Astrocyte (in vitro differentiated cells and primary cell): Measurements from ENCODE around the gene CCNI2. TPM values are rescaled to one million over a fixed set of nuclear protein-coding genes. Genes with fewer than 3 reads are reported as not detected.

Experiments
- DNase-seq: peaks from one replicate; pipeline ENCODE4 v3.0.0-alpha.2; 2010; ENCODE audit warnings: low read depth
- FAIRE-seq: peaks from 2 replicates; lab custom pipeline; 2011; peaks lifted over from hg19 to GRCh38; lab: Jason Lieb, UNC
- H2AFZ ChIP-seq: 2 replicates; pipeline ENCODE4 v1.6.0; 2012; ENCODE audit warnings: low read depth, low read length, inconsistent platforms
- H3K27ac ChIP-seq: 2 replicates; pipeline ENCODE4 v1.5.1; 2011; ENCODE audit warnings: low read depth, low read length, inconsistent platforms
- H3K27me3 ChIP-seq: 2 replicates; pipeline ENCODE4 v1.6.0; 2011; ENCODE audit warnings: low read length, inconsistent platforms; ENCODE audit not compliant: insufficient read depth
- H3K36me3 ChIP-seq: 2 replicates; pipeline ENCODE4 v1.5.1; 2011; ENCODE audit warnings: low read length, inconsistent platforms; ENCODE audit not compliant: insufficient read depth
- H3K4me1 ChIP-seq: 2 replicates; pipeline ENCODE4 v1.5.1; 2011; ENCODE audit warnings: low read length, inconsistent platforms; ENCODE audit not compliant: insufficient read depth
- H3K4me2 ChIP-seq: 2 replicates; pipeline ENCODE4 v1.6.0; 2012; ENCODE audit warnings: low read length, inconsistent platforms
- H3K4me3 ChIP-seq: 2 replicates; pipeline ENCODE4 v1.5.1; 2011; ENCODE audit warnings: low read depth, mild to moderate bottlenecking, low read length, inconsistent platforms; ENCODE audit not compliant: insufficient read depth
- H3K79me2 ChIP-seq: 2 replicates; pipeline ENCODE4 v1.6.0; 2012; ENCODE audit warnings: mild to moderate bottlenecking, low read length, inconsistent platforms; ENCODE audit not compliant: insufficient read depth
- H3K9ac ChIP-seq: 2 replicates; pipeline ENCODE4 v1.6.0; 2012; ENCODE audit warnings: mild to moderate bottlenecking, low read length, inconsistent platforms
- H3K9me3 ChIP-seq: 2 replicates; pipeline ENCODE4 v1.5.1; 2012; ENCODE audit warnings: low read depth, mild to moderate bottlenecking, low read length, inconsistent platforms; ENCODE audit not compliant: insufficient read depth
- H4K20me1 ChIP-seq: 2 replicates; pipeline ENCODE4 v1.6.0; 2012; ENCODE audit warnings: low read length, inconsistent platforms; ENCODE audit not compliant: insufficient read depth
- H3K27ac Mint-ChIP-seq: one replicate; pipeline ENCODE4 v1.8.0; 2021; ENCODE audit warnings: mild to moderate bottlenecking, mixed read lengths; ENCODE audit not compliant: unreplicated experiment
- H3K27me3 Mint-ChIP-seq: one replicate; pipeline ENCODE4 v1.8.0; 2021; ENCODE audit warnings: low read depth, mixed read lengths; ENCODE audit not compliant: unreplicated experiment
- H3K36me3 Mint-ChIP-seq: one replicate; pipeline ENCODE4 v1.8.0; 2021; ENCODE audit warnings: low read depth, mixed read lengths; ENCODE audit not compliant: unreplicated experiment
- H3K4me1 Mint-ChIP-seq: one replicate; pipeline ENCODE4 v1.8.0; 2021; ENCODE audit warnings: low read depth, mixed read lengths; ENCODE audit not compliant: unreplicated experiment
- H3K4me3 Mint-ChIP-seq: one replicate; pipeline ENCODE4 v1.8.0; 2021; ENCODE audit warnings: mild to moderate bottlenecking, moderate library complexity, mixed read lengths; ENCODE audit not compliant: unreplicated experiment
- H3K9me3 Mint-ChIP-seq: one replicate; pipeline ENCODE4 v1.8.0; 2021; ENCODE audit warnings: mild to moderate bottlenecking, mixed read lengths; ENCODE audit not compliant: unreplicated experiment
- EZH2 ChIP-seq: IDR thresholded peaks from 2 replicates; pipeline ENCODE4 v1.6.1; 2012; ENCODE audit warnings: mild to moderate bottlenecking, low read length, inconsistent platforms; ENCODE audit not compliant: insufficient read depth
- total RNA-seq: library from RNA; stranded (reverse); gene quantifications from 2 replicates; pipeline ENCODE4 v1.2.1, GENCODE V29; 2021
- TF ChIP-seq, protein P1 (sequence below): IDR thresholded peaks from 2 replicates; pipeline ENCODE4 v1.5.1; 2011; ENCODE audit warnings: low read depth, mild to moderate bottlenecking, inconsistent platforms, low read length, moderate library complexity; ENCODE audit not compliant: insufficient read depth

Gene CCNI2
- total RNA-seq, 1 donor from 2014 or later = 0.16 TPM

DNA sequence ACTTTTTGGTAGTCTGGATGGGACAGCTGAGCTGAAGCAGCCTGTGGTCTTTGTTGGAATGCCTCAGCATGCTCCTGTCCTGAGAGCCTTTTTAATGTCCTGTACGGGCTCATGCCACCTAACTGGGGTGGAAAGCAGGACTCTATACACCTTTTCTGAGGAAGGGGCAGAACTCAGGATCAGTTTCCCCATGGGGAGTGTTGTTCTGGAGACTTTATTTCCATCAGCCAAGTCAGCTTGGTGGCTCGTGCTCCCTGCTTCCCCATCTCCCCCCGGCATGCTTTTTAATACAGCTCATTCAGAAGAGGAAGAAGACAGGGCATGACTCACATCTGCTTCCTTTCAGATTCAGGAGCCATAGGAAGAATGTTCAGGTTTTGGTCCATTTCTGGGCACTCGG is 34.9 kb downstream of the CCNI2 start:
- Histone ChIP-seq H3K27ac (peak overlapping the region; percentile 39), H3K9ac (peak overlapping the region; percentile 5), H3K9me3 (no peaks in the 10 kb centered on the region), H3K4me1 (peaks cover 24% of the 10 kb centered on the region), H3K4me3 (no peak overlapping the region), H3K79me2 (peaks cover 6% of the 10 kb centered on the region), H4K20me1 (no peaks in the 10 kb centered on the region), H3K27me3 (no peaks in the 10 kb centered on the region), H2AFZ (peak overlapping the region; percentile 78), H3K36me3 (no peaks in the 10 kb centered on the region), H3K4me2 (peak overlapping the region; percentile 57)
- Mint-ChIP-seq H3K36me3 (no peaks in the 10 kb centered on the region), H3K27me3 (no peaks in the 10 kb centered on the region), H3K27ac (peak overlapping the region; percentile 71), H3K4me1 (peaks cover 38% of the 10 kb centered on the region), H3K9me3 (peaks cover 2% of the 10 kb centered on the region), H3K4me3 (no peak overlapping the region)
- DNase-seq = peak; percentile 65
- peak; percentile 47 for FAIRE-seq
- TF ChIP-seq, protein P1, sequence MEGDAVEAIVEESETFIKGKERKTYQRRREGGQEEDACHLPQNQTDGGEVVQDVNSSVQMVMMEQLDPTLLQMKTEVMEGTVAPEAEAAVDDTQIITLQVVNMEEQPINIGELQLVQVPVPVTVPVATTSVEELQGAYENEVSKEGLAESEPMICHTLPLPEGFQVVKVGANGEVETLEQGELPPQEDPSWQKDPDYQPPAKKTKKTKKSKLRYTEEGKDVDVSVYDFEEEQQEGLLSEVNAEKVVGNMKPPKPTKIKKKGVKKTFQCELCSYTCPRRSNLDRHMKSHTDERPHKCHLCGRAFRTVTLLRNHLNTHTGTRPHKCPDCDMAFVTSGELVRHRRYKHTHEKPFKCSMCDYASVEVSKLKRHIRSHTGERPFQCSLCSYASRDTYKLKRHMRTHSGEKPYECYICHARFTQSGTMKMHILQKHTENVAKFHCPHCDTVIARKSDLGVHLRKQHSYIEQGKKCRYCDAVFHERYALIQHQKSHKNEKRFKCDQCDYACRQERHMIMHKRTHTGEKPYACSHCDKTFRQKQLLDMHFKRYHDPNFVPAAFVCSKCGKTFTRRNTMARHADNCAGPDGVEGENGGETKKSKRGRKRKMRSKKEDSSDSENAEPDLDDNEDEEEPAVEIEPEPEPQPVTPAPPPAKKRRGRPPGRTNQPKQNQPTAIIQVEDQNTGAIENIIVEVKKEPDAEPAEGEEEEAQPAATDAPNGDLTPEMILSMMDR = no peak
- TF ChIP-seq EZH2 = no peak

DNA sequence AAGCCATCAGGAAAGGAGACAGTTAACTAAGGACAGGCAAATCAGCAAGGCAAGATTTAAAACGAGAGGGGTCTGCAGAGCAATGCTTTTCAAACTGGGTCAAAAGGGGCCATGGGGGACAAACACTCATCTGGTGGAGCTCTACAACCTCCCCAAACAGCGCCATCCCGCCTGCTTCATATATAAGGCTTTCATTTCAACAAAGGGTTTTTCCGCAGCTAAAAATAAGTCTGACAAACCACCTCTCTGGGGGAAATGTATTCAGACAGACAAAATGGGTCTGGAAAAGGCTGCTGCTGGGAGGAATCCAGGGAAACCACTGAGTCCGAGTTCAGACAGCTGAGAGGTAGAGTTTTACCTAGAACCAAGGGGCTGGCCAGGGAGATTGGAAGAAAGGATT is 38.1 kb downstream of the CCNI2 start:
- no peaks in the 10 kb centered on the region for H3K27me3 ChIP-seq
- peaks cover 25% of the 10 kb centered on the region for H3K4me1 ChIP-seq
- Mint-ChIP-seq H3K27me3 (no peaks in the 10 kb centered on the region), H3K4me1 (peaks cover 32% of the 10 kb centered on the region), H3K36me3 (no peaks in the 10 kb centered on the region), H3K9me3 (peaks cover 2% of the 10 kb centered on the region), H3K27ac (peak overlapping the region; percentile 90), H3K4me3 (no peak overlapping the region)
- peak overlapping the region; percentile 57 for H2AFZ ChIP-seq
- no peak overlapping the region for H3K9ac ChIP-seq
- H3K4me3 ChIP-seq = no peak overlapping the region
- DNase-seq (peak; percentile 38), FAIRE-seq (no peak)
- H3K9me3 ChIP-seq = no peaks in the 10 kb centered on the region
- peak overlapping the region; percentile 10 for H3K27ac ChIP-seq
- H3K4me2 ChIP-seq = peak overlapping the region; percentile 64
- H3K36me3 ChIP-seq = no peaks in the 10 kb centered on the region
- H3K79me2 ChIP-seq = no peaks in the 10 kb centered on the region
- TF ChIP-seq EZH2 = no peak
- TF ChIP-seq, protein P1 = no peak
- no peaks in the 10 kb centered on the region for H4K20me1 ChIP-seq

DNA sequence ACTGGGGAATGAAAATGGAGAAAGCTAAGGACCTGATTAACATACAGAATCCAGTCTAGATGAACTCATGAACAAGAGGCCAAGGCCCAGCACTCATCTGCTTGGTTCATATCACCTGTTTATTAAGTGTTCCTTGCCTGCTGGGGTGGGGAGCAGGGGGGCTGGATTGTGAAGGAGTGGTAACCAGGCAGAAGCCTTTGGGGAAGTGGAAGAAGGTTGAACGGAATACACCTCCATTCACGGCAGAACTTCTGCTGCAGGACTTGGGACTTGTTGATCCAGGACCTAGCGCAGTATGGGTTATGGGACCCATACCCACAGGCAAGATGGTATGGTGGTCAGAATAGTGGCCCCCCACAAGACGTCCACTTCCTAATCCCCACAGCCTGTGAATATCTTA is 38.6 kb downstream of the CCNI2 start:
- no peak for FAIRE-seq

More for the DNA sequence above, 38.6 kb downstream of the CCNI2 start:
- H3K4me1 ChIP-seq = peaks cover 25% of the 10 kb centered on the region
- H3K4me3 ChIP-seq = no peak overlapping the region
- H3K27me3 ChIP-seq = no peaks in the 10 kb centered on the region
- Mint-ChIP-seq H3K36me3 (no peaks in the 10 kb centered on the region), H3K4me3 (no peak overlapping the region), H3K27ac (peak overlapping the region; percentile 90), H3K4me1 (peaks cover 29% of the 10 kb centered on the region), H3K27me3 (no peaks in the 10 kb centered on the region), H3K9me3 (peaks cover 2% of the 10 kb centered on the region)
- DNase-seq = no peak
- no peaks in the 10 kb centered on the region for H3K36me3 ChIP-seq
- H3K9me3 ChIP-seq = no peaks in the 10 kb centered on the region
- H2AFZ ChIP-seq = peak overlapping the region; percentile 40
- no peaks in the 10 kb centered on the region for H3K79me2 ChIP-seq
- peak overlapping the region; percentile 10 for H3K27ac ChIP-seq
- TF ChIP-seq EZH2 = no peak
- TF ChIP-seq, protein P1 = no peak
- no peak overlapping the region for H3K9ac ChIP-seq
- H4K20me1 ChIP-seq = no peaks in the 10 kb centered on the region
- peak overlapping the region; percentile 64 for H3K4me2 ChIP-seq
